Measurements from ENCODE around the gene SNX11. TPM values are rescaled to one million over a fixed set of nuclear protein-coding genes. Genes with fewer than 3 reads are reported as not detected.
A peak's percentile ranks its signal among the peaks of the same experiment; 100 is the strongest.
"Not testable (repeated sequence)": the region's sequence is repeated elsewhere in the genome, so short reads cannot be mapped to it uniquely, and the experiment has no call there.

SNX11 gene
- 100 to 1,000 TPM in 1 of 2 donors, 10 to 100 TPM in 1; 82.2 to 164 TPM for total RNA-seq

GRCh38 chr17:48107137-48108055 is at the start of gene SNX11:
SNX11 (plus strand) TSS chr17:48107766; CDS start chr17:48112044, 4,278 bp downstream.
- Mint-ChIP-seq H3K9me3 (peaks cover 3% of the 10 kb centered on the region), H3K4me1 (ENCODE audit: low read depth in 2 of 2) (peaks cover 57 to 69% of the 10 kb centered on the region in 2 donors), H3K27ac (peak within 1 kb of the TSS; percentile 93 to 97), H3K4me3 (peak within 1 kb of the TSS; percentile 86), H3K36me3 (peaks cover 26% of the 10 kb centered on the region), H3K27me3 (no peaks in the 10 kb centered on the region)
- peak; percentile 93 for DNase-seq (ENCODE audit: low spot score)
- peak; percentile 94 to 95 for ATAC-seq

- no peaks in the 10 kb centered on the region for H3K27me3 Mint-ChIP-seq
- H3K4me1 Mint-ChIP-seq (ENCODE audit: low read depth in 2 of 2): peaks cover 23 to 47% of the 10 kb centered on the region in 2 donors
- H3K4me3 Mint-ChIP-seq: no peak overlapping the region
- DNase-seq (ENCODE audit: low spot score) (no peak), ATAC-seq (no peak)
- H3K36me3 Mint-ChIP-seq: peaks cover 35% of the 10 kb centered on the region
- H3K9me3 Mint-ChIP-seq: no peaks in the 10 kb centered on the region
- H3K27ac Mint-ChIP-seq: peak overlapping the region; percentile 26 to 99
These were observed 49.0 kb upstream of the SNX11 start for GRCh38 chr17:48058393-48059124.

- ATAC-seq (no peak), DNase-seq (ENCODE audit: low spot score) (no peak)
- Mint-ChIP-seq H3K27me3 (no peaks in the 10 kb centered on the region), H3K4me1 (ENCODE audit: low read depth in 2 of 2) (peaks cover 22 to 46% of the 10 kb centered on the region in 2 donors), H3K27ac (peak overlapping the region; percentile 26 to 99), H3K36me3 (peaks cover 35% of the 10 kb centered on the region), H3K9me3 (no peaks in the 10 kb centered on the region), H3K4me3 (no peak overlapping the region)
These were observed 48.4 kb upstream of the SNX11 start for GRCh38 chr17:48059125-48059668.

- no peak for ATAC-seq
- Mint-ChIP-seq H3K27me3 (no peaks in the 10 kb centered on the region), H3K4me3 (no peak overlapping the region), H3K9me3 (no peaks in the 10 kb centered on the region), H3K36me3 (peaks cover 41% of the 10 kb centered on the region), H3K4me1 (ENCODE audit: low read depth in 2 of 2) (peaks cover 18 to 43% of the 10 kb centered on the region in 2 donors), H3K27ac (peak overlapping the region; percentile 35 to 70)
- DNase-seq (ENCODE audit: low spot score): no peak
These were observed 47.3 kb upstream of the SNX11 start for GRCh38 chr17:48060249-48060648.

GRCh38 chr17:48062273-48062672 is 45.3 kb upstream of the SNX11 start:
- peaks cover 42% of the 10 kb centered on the region for H3K36me3 Mint-ChIP-seq
- H3K27me3 Mint-ChIP-seq: no peaks in the 10 kb centered on the region
- DNase-seq (ENCODE audit: low spot score) (no peak), ATAC-seq (no peak)
- no peaks in the 10 kb centered on the region for H3K9me3 Mint-ChIP-seq
- H3K4me1 Mint-ChIP-seq (ENCODE audit: low read depth in 2 of 2): peaks cover 0 to 24% of the 10 kb centered on the region in 2 donors
- no peak overlapping the region for H3K4me3 Mint-ChIP-seq
- H3K27ac Mint-ChIP-seq: no peak overlapping the region

GRCh38 chr17:48064638-48065037 is 42.9 kb upstream of the SNX11 start:
- no peak overlapping the region for H3K4me3 Mint-ChIP-seq

GRCh38 chr17:48066192-48066591 is 41.4 kb upstream of the SNX11 start:
- no peak for ATAC-seq
- H3K27me3 Mint-ChIP-seq: no peaks in the 10 kb centered on the region
- peaks cover 31% of the 10 kb centered on the region for H3K36me3 Mint-ChIP-seq
- H3K4me3 Mint-ChIP-seq: no peak overlapping the region
- no peak for DNase-seq (ENCODE audit: low spot score)
- H3K4me1 Mint-ChIP-seq (ENCODE audit: low read depth in 2 of 2): peaks cover 0 to 7% of the 10 kb centered on the region in 2 donors
- H3K9me3 Mint-ChIP-seq: no peaks in the 10 kb centered on the region
- no peak overlapping the region for H3K27ac Mint-ChIP-seq

More at GRCh38 chr17:48064638-48065037, 42.9 kb upstream of the SNX11 start:
- Mint-ChIP-seq H3K27me3 (no peaks in the 10 kb centered on the region), H3K9me3 (no peaks in the 10 kb centered on the region), H3K36me3 (peaks cover 35% of the 10 kb centered on the region), H3K27ac (no peak overlapping the region), H3K4me1 (ENCODE audit: low read depth in 2 of 2) (peaks cover 0 to 15% of the 10 kb centered on the region in 2 donors)
- DNase-seq (ENCODE audit: low spot score): no peak
- ATAC-seq: no peak

GRCh38 chr17:48066656-48067055 is 40.9 kb upstream of the SNX11 start:
- no peaks in the 10 kb centered on the region for H3K9me3 Mint-ChIP-seq
- H3K27ac Mint-ChIP-seq: no peak overlapping the region
- no peak overlapping the region for H3K4me3 Mint-ChIP-seq
- DNase-seq (ENCODE audit: low spot score) (no peak), ATAC-seq (no peak)
- peaks cover 0 to 5% of the 10 kb centered on the region in 2 donors for H3K4me1 Mint-ChIP-seq (ENCODE audit: low read depth in 2 of 2)
- peaks cover 27% of the 10 kb centered on the region for H3K36me3 Mint-ChIP-seq
- no peaks in the 10 kb centered on the region for H3K27me3 Mint-ChIP-seq

- H3K4me1 Mint-ChIP-seq (ENCODE audit: low read depth in 2 of 2): peaks cover 0 to 5% of the 10 kb centered on the region in 2 donors
- H3K27me3 Mint-ChIP-seq: no peaks in the 10 kb centered on the region
- no peak for ATAC-seq
- no peak for DNase-seq (ENCODE audit: low spot score)
- no peaks in the 10 kb centered on the region for H3K9me3 Mint-ChIP-seq
- H3K36me3 Mint-ChIP-seq: peaks cover 27% of the 10 kb centered on the region
- H3K27ac Mint-ChIP-seq: no peak overlapping the region
- no peak overlapping the region for H3K4me3 Mint-ChIP-seq
These were observed 40.3 kb upstream of the SNX11 start for GRCh38 chr17:48067245-48067644.

- not testable (repeated sequence) for H3K4me1 Mint-ChIP-seq (ENCODE audit: low read depth in 2 of 2); H3K9me3 Mint-ChIP-seq; H3K27me3 Mint-ChIP-seq; DNase-seq (ENCODE audit: low spot score); ATAC-seq; H3K4me3 Mint-ChIP-seq; H3K27ac Mint-ChIP-seq
- H3K36me3 Mint-ChIP-seq: peaks cover 22% of the 10 kb centered on the region
These were observed 39.8 kb upstream of the SNX11 start for GRCh38 chr17:48067808-48068207.

GRCh38 chr17:48068491-48068961 is 39.0 kb upstream of the SNX11 start:
- ATAC-seq (peak in 1 of 2 donors; percentile 59), DNase-seq (ENCODE audit: low spot score) (no peak)
- peak overlapping the region in 1 of 2 donors; percentile 43 for H3K27ac Mint-ChIP-seq
- no peaks in the 10 kb centered on the region for H3K27me3 Mint-ChIP-seq
- H3K36me3 Mint-ChIP-seq: peaks cover 22% of the 10 kb centered on the region
- no peaks in the 10 kb centered on the region for H3K9me3 Mint-ChIP-seq
- peaks cover 0 to 5% of the 10 kb centered on the region in 2 donors for H3K4me1 Mint-ChIP-seq (ENCODE audit: low read depth in 2 of 2)
- H3K4me3 Mint-ChIP-seq: no peak overlapping the region

- no peak for ATAC-seq
- DNase-seq (ENCODE audit: low spot score): no peak
- H3K27ac Mint-ChIP-seq: no peak overlapping the region
- H3K36me3 Mint-ChIP-seq: peaks cover 16% of the 10 kb centered on the region
- H3K27me3 Mint-ChIP-seq: no peaks in the 10 kb centered on the region
- peaks cover 0 to 3% of the 10 kb centered on the region in 2 donors for H3K4me1 Mint-ChIP-seq (ENCODE audit: low read depth in 2 of 2)
- no peak overlapping the region for H3K4me3 Mint-ChIP-seq
- H3K9me3 Mint-ChIP-seq: no peaks in the 10 kb centered on the region
These were observed 37.4 kb upstream of the SNX11 start for GRCh38 chr17:48070195-48070594.

GRCh38 chr17:48071654-48072053 is 35.9 kb upstream of the SNX11 start:
- no peak for DNase-seq (ENCODE audit: low spot score)
- Mint-ChIP-seq H3K4me1 (ENCODE audit: low read depth in 2 of 2) (peaks cover 0 to 3% of the 10 kb centered on the region in 2 donors), H3K36me3 (peaks cover 9% of the 10 kb centered on the region)

More at GRCh38 chr17:48071654-48072053, 35.9 kb upstream of the SNX11 start:
- ATAC-seq: no peak
- Mint-ChIP-seq H3K27me3 (no peaks in the 10 kb centered on the region), H3K27ac (no peak overlapping the region), H3K9me3 (no peaks in the 10 kb centered on the region), H3K4me3 (no peak overlapping the region)
